Ovary (tissue), 9 donors: ENCODE data around the gene SERP2. TPM values are rescaled to one million over a fixed set of nuclear protein-coding genes. Genes with fewer than 3 reads are reported as not detected.

Source experiments
- DNase-seq, 5 donors: peaks; one replicate each; pipeline ENCODE4 v3.0.0-alpha.2; 2019 to 2020
- H3K27ac ChIP-seq, 2 donors: fragments of 200-600 bp; one replicate each; pipeline versions ENCODE4 v1.5.1 to v1.8.0; 2019 to 2022
- H3K27me3 ChIP-seq: fragments of 200-600 bp; one replicate; pipeline ENCODE4 v1.8.0; 2022
- H3K36me3 ChIP-seq: fragments of 200-600 bp; sonication (generic); one replicate; pipeline ENCODE4 v1.5.1; 2019
- H3K4me1 ChIP-seq: one replicate; pipeline ENCODE4 v1.8.1; 2013; ENCODE audit warnings: mild to moderate bottlenecking, moderate library complexity; ENCODE audit not compliant: insufficient read depth
- H3K4me3 ChIP-seq: fragments of 200-600 bp; sonication (generic); one replicate; pipeline ENCODE4 v1.5.1; 2017
- H3K9me3 ChIP-seq, 2 donors: fragments of 200-600 bp in 1 of 2; sonication (generic) in 1 of 2; one replicate each; pipeline versions ENCODE4 v1.5.1 to v1.8.1; 2013 to 2019; ENCODE audit warnings: mild to moderate bottlenecking in 1 of 2, moderate library complexity in 1 of 2
- CTCF ChIP-seq, 3 donors: fragments of 450-650 bp in 2 of 3; fragments of 200-600 bp in 1 of 3; IDR thresholded peaks; one replicate each; pipeline versions ENCODE4 v1.5.1 to v1.8.0; 2016 to 2022; ENCODE audit warnings: antibody characterized with exemption in 3 of 3, mild to moderate bottlenecking in 1 of 3
- EP300 ChIP-seq: sonication (generic); formaldehyde crosslinking; IDR thresholded peaks from one replicate; pipeline ENCODE4 v1.6.1; 2017; ENCODE audit warnings: antibody characterized with exemption
- POLR2A ChIP-seq: fragments of 450-650 bp; IDR thresholded peaks from one replicate; pipeline ENCODE4 v1.6.1; 2017; ENCODE audit warnings: antibody characterized with exemption, mild to moderate bottlenecking, moderate library complexity
- WGBS, 3 donors: extraction: QIAGEN DNeasy Blood & Tissue Kit in 1 of 3; methylation state at CpG; one replicate each; pipeline versions ENCODE4 v1.1.5 to v1.1.7; 2013 to 2017; 5-methylcytosine and 5-hydroxymethylcytosine counted together
- intact Hi-C, 4 donors: fragments of 100-400 bp; cut with DNase I; formaldehyde crosslinking; loops; one replicate each; pipeline versions ENCODE4 v1.11.0 to v1.15.1; 2022 to 2023
- polyA plus RNA-seq, 2 donors: library from polyadenylated mRNA; stranded (reverse); fragments of 200-250 nt in 1 of 2; fragments of 350-450 nt in 1 of 2; fragmentation: Illumina TruSeq in 1 of 2; extraction: RNeasy Lipid Tissue Mini Kit (QIAGEN cat#74804) in 1 of 2; gene quantifications; one replicate each; pipeline ENCODE4 v1.2.3, GENCODE V29; 2013 to 2014
- total RNA-seq, 7 donors: library from RNA; depleted of rRNA in 2 of 7; stranded (reverse); fragments of >200 nt in 2 of 7; fragmentation: NEBNext Ultra II Directional in 3 of 7; extraction: Animal tissue kit (Norgen Biotek cat#: 25700) in 3 of 7; gene quantifications; one replicate each; pipeline versions ENCODE4 v1.1.0 to v1.2.4, GENCODE V29; 2016 to 2023
- donor health status: DM: no; HTN: no; CAD: no; lungs with moderate emphysema.
- donor health status: DM: no; HTN: no; CAD: no.
- donor health status: Bipolar disorder and iron deficiency.
- donor health status: DM: yes; HTN: yes; CAD: no.
- donor health status: DM: no; HTN: no; CAD: no.
- donor health status: DM: yes; HTN: yes; CAD: no.

SERP2 gene
- total and polyA plus RNA-seq, 9 donors = 8.3 to 14.9 (median 10.8) TPM

GRCh38 chr13:44431150-44431549 lies 57.5 kb downstream of the SERP2 start:
- intact Hi-C loops = loop anchor here in 1 of 4 donors (10.0 kb wide), 2 partner anchors 206 to 286 kb away; no protein-coding TSS in a partner anchor
- H3K36me3 ChIP-seq = no peaks in the 10 kb centered on the region
- TF ChIP-seq POLR2A (no peak), CTCF (IDR thresholded peaks at IDR 0.05) (no peak), EP300 (no peak)
- no peak overlapping the region for H3K4me3 ChIP-seq
- no peaks in the 10 kb centered on the region for H3K27me3 ChIP-seq
- H3K27ac ChIP-seq = no peak overlapping the region
- 76 to 77% (median 76%) methylated on average over 4 of the region's 4 CpGs for WGBS, 3 donors
- no peaks in the 10 kb centered on the region for H3K9me3 ChIP-seq
- no peak for DNase-seq
- H3K4me1 ChIP-seq = peaks cover 7% of the 10 kb centered on the region

DNA sequence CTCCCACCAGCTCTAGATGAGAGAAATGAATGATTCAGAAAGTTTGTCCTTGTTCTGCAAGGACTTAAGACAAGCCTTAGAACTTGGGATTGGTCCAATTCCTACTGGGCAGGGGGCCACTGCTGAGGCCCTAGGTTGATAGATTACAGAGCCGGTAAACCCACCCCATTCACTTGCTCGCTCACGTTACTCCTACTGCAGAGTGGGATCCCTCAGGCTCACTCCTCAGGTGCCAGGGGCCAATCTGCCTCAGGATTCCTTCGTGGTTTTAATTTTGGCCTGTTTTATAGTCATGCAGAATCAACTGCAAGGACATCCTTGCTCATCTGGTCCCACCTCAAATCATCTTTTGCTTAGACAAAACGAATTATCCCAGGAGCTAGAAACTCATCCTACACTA lies 59.0 kb downstream of the SERP2 start:
- WGBS, 3 donors = 58 to 77% (median 59%) methylated on average over 5 of the region's 5 CpGs
- Histone ChIP-seq H3K27ac (no peak overlapping the region), H3K4me1 (peaks cover 7% of the 10 kb centered on the region), H3K27me3 (no peaks in the 10 kb centered on the region), H3K9me3 (no peaks in the 10 kb centered on the region), H3K4me3 (no peak overlapping the region), H3K36me3 (no peaks in the 10 kb centered on the region)
- DNase-seq = peak in 3 of 5 donors; percentile 32 to 51 (median 38)
- TF ChIP-seq CTCF (IDR thresholded peaks at IDR 0.05) = no peak
- TF ChIP-seq EP300 = no peak
- no peak for TF ChIP-seq POLR2A
- intact Hi-C loops = loop anchor here in 1 of 4 donors (10.0 kb wide), 2 partner anchors 208 to 288 kb away; no protein-coding TSS in a partner anchor

GRCh38 chr13:44433863-44434765 lies 60.5 kb downstream of the SERP2 start:
- peak in 4 of 5 donors; percentile 41 to 56 (median 52) for DNase-seq
- Histone ChIP-seq H3K36me3 (no peaks in the 10 kb centered on the region), H3K4me1 (peaks cover 7% of the 10 kb centered on the region), H3K27me3 (no peaks in the 10 kb centered on the region), H3K9me3 (no peaks in the 10 kb centered on the region), H3K27ac (peak overlapping the region; percentile 80 to 88), H3K4me3 (peak overlapping the region; percentile 66)
- intact Hi-C loops = loop anchor here in 1 of 4 donors (10.0 kb wide), 2 partner anchors 209 to 289 kb away; no protein-coding TSS in a partner anchor
- TF ChIP-seq CTCF (IDR thresholded peaks at IDR 0.05) (no peak), POLR2A (no peak), EP300 (no peak)
- WGBS, 3 donors = 76 to 82% (median 78%) methylated on average over 15 of the region's 15 CpGs

GRCh38 chr13:44434766-44435141 lies 61.1 kb downstream of the SERP2 start:
- Histone ChIP-seq H3K36me3 (no peaks in the 10 kb centered on the region), H3K27me3 (no peaks in the 10 kb centered on the region), H3K9me3 (no peaks in the 10 kb centered on the region), H3K4me3 (peak overlapping the region; percentile 66), H3K4me1 (peaks cover 7% of the 10 kb centered on the region), H3K27ac (peak overlapping the region; percentile 80 to 88)
- DNase-seq = no peak
- TF ChIP-seq POLR2A (no peak), CTCF (IDR thresholded peaks at IDR 0.05) (no peak), EP300 (no peak)
- 2 to 4% (median 2%) methylated on average over 4 of the region's 4 CpGs for WGBS, 3 donors
- intact Hi-C loops = loop anchor here (5.0 to 10.0 kb wide), 6 partner anchors 210 to 527 kb away; no protein-coding TSS in a partner anchor
